H9 (cell line): ENCODE data around the gene LMF2. TPM values are rescaled to one million over a fixed set of nuclear protein-coding genes. Genes with fewer than 3 reads are reported as not detected.
"Not testable (repeated sequence)": the region's sequence is repeated elsewhere in the genome, so short reads cannot be mapped to it uniquely, and the experiment has no call there.

ENCODE experiments used
- DNase-seq: peaks from one replicate; pipeline ENCODE4 v3.0.0-alpha.2; 2017
- H2AFZ ChIP-seq: one replicate; pipeline ENCODE4 v1.6.1; 2013; ENCODE audit warnings: mild to moderate bottlenecking, low read length, control low read depth, moderate library complexity
- H2AK5ac ChIP-seq: 2 replicates; pipeline ENCODE4 v1.6.1; 2013; ENCODE audit warnings: low read length, control low read depth, mixed read lengths; ENCODE audit not compliant: insufficient read length
- H2BK120ac ChIP-seq: one replicate; pipeline ENCODE4 v1.6.1; 2013; ENCODE audit warnings: low read depth, mild to moderate bottlenecking, low read length, control low read depth, inconsistent platforms; ENCODE audit not compliant: poor library complexity, severe bottlenecking
- H2BK12ac ChIP-seq: 2 replicates; pipeline ENCODE4 v1.6.1; 2013; ENCODE audit warnings: low read length, control low read depth, mixed read lengths, low read depth; ENCODE audit not compliant: insufficient read length
- H2BK15ac ChIP-seq: 2 replicates; pipeline ENCODE4 v1.6.1; 2013; ENCODE audit warnings: low read depth, low read length, control low read depth
- H2BK20ac ChIP-seq: one replicate; pipeline ENCODE4 v1.6.1; 2013; ENCODE audit warnings: low read depth, mild to moderate bottlenecking, low read length, control low read depth, inconsistent platforms; ENCODE audit not compliant: poor library complexity, severe bottlenecking
- H2BK5ac ChIP-seq: 2 replicates; pipeline ENCODE4 v1.6.1; 2013; ENCODE audit warnings: low read length, control low read depth, mixed read lengths; ENCODE audit not compliant: insufficient read length
- H3K14ac ChIP-seq: 2 replicates; pipeline ENCODE4 v1.6.1; 2013; ENCODE audit warnings: low read length, control low read depth; ENCODE audit not compliant: insufficient read depth
- H3K18ac ChIP-seq: 2 replicates; pipeline ENCODE4 v1.6.1; 2013; ENCODE audit warnings: low read depth, mild to moderate bottlenecking, mixed read lengths, low read length, control low read depth; ENCODE audit not compliant: insufficient read length
- H3K23ac ChIP-seq: 2 replicates; pipeline ENCODE4 v1.6.1; 2013; ENCODE audit warnings: low read length, control low read depth, mixed read lengths, low read depth; ENCODE audit not compliant: insufficient read length
- H3K23me2 ChIP-seq: 2 replicates; pipeline ENCODE4 v1.6.1; 2013; ENCODE audit warnings: low read depth, mild to moderate bottlenecking, mixed read lengths, low read length, control low read depth; ENCODE audit not compliant: insufficient read length, poor library complexity, severe bottlenecking
- H3K27ac ChIP-seq: 2 replicates; pipeline ENCODE4 v1.5.1; 2013; ENCODE audit warnings: low read length, control low read depth, mixed read lengths, low read depth; ENCODE audit not compliant: insufficient read length
- H3K27me3 ChIP-seq: 2 replicates; pipeline ENCODE4 v1.6.1; 2013; ENCODE audit warnings: low read length, control low read depth, inconsistent platforms; ENCODE audit not compliant: insufficient read depth
- H3K4ac ChIP-seq: 2 replicates; pipeline ENCODE4 v1.6.1; 2013; ENCODE audit warnings: low read depth, mild to moderate bottlenecking, control low read depth, inconsistent platforms, low read length, moderate library complexity
- H3K4me1 ChIP-seq: 2 replicates; pipeline ENCODE4 v1.6.1; 2013; ENCODE audit warnings: low read length, control low read depth, inconsistent platforms; ENCODE audit not compliant: insufficient read depth
- H3K4me2 ChIP-seq: 2 replicates; pipeline ENCODE4 v1.6.1; 2013; ENCODE audit warnings: low read length, control low read depth, mixed read lengths; ENCODE audit not compliant: insufficient read length, insufficient read depth
- H3K56ac ChIP-seq: 2 replicates; pipeline ENCODE4 v1.6.1; 2013; ENCODE audit warnings: low read depth, mild to moderate bottlenecking, mixed read lengths, low read length, control low read depth; ENCODE audit not compliant: insufficient read length
- H3K79me1 ChIP-seq: 2 replicates; pipeline ENCODE4 v1.6.1; 2013; ENCODE audit warnings: low read depth, mild to moderate bottlenecking, moderate library complexity, low read length, control low read depth, inconsistent platforms; ENCODE audit not compliant: insufficient read depth, poor library complexity, severe bottlenecking
- H3K79me2 ChIP-seq: 2 replicates; pipeline ENCODE4 v1.6.1; 2013; ENCODE audit warnings: low read length, control low read depth, inconsistent platforms; ENCODE audit not compliant: insufficient read depth
- H3K9ac ChIP-seq: 2 replicates; pipeline ENCODE4 v1.6.1; 2013; ENCODE audit warnings: low read length, control low read depth, mixed read lengths; ENCODE audit not compliant: insufficient read length; ENCODE audit errors: extremely low read depth
- H3K9me3 ChIP-seq: one replicate; pipeline ENCODE4 v1.6.1; 2013; ENCODE audit warnings: low read depth, low read length, inconsistent platforms; ENCODE audit not compliant: control insufficient read depth
- H3T11ph ChIP-seq: one replicate; pipeline ENCODE4 v1.6.1; 2013; ENCODE audit warnings: mild to moderate bottlenecking, low read length, control low read depth, inconsistent platforms
- H4K20me1 ChIP-seq: one replicate; pipeline ENCODE4 v1.6.1; 2013; ENCODE audit not compliant: control insufficient read depth, insufficient read length, insufficient read depth
- H4K5ac ChIP-seq: 2 replicates; pipeline ENCODE4 v1.6.1; 2013; ENCODE audit warnings: low read depth, mild to moderate bottlenecking, mixed read lengths, low read length, control low read depth; ENCODE audit not compliant: insufficient read length
- H4K8ac ChIP-seq: replicated peaks from 2 replicates; pipeline ENCODE4 v1.6.1; 2013; ENCODE audit warnings: low read length, control low read depth, mixed read lengths, low read depth; ENCODE audit not compliant: insufficient read length
- H4K91ac ChIP-seq: 2 replicates; pipeline ENCODE4 v1.6.1; 2013; ENCODE audit warnings: low read depth, mild to moderate bottlenecking, moderate library complexity, mixed read lengths, low read length, control low read depth; ENCODE audit not compliant: insufficient read length
- H3K27ac Mint-ChIP-seq, 3 experiments: 2 replicates in 2 of 3; 3 replicates in 1 of 3; pipeline ENCODE4 v1.8.0; 2020 to 2021; ENCODE audit warnings: mixed read lengths in 3 of 3, mild to moderate bottlenecking in 1 of 3, moderate library complexity in 1 of 3
- H3K27me3 Mint-ChIP-seq: 2 replicates; pipeline ENCODE4 v1.8.0; 2021; ENCODE audit warnings: low read depth, mild to moderate bottlenecking, moderate library complexity, mixed read lengths
- H3K36me3 Mint-ChIP-seq, 3 experiments: 2 replicates in 2 of 3; 3 replicates in 1 of 3; pipeline ENCODE4 v1.8.0; 2020 to 2021; ENCODE audit warnings: low read depth in 3 of 3, mixed read lengths in 3 of 3; ENCODE audit not compliant: insufficient read depth in 1 of 3
- H3K4me1 Mint-ChIP-seq, 2 experiments: 2 replicates each; pipeline ENCODE4 v1.8.0; 2020; ENCODE audit warnings: mixed read lengths in 2 of 2
- H3K4me3 Mint-ChIP-seq, 2 experiments: 2 replicates in 1 of 2; 3 replicates in 1 of 2; pipeline ENCODE4 v1.8.0; 2020 to 2021; ENCODE audit warnings: mild to moderate bottlenecking in 2 of 2, mixed read lengths in 2 of 2, moderate library complexity in 1 of 2
- H3K9me3 Mint-ChIP-seq, 2 experiments: 2 replicates in 1 of 2; 3 replicates in 1 of 2; pipeline ENCODE4 v1.8.0; 2020; ENCODE audit warnings: mild to moderate bottlenecking in 2 of 2, mixed read lengths in 2 of 2, moderate library complexity in 1 of 2
- CTCF ChIP-seq: fragments of 200-600 bp; sonication (generic); conservative IDR thresholded peaks from 3 replicates; pipeline ENCODE4 v1.8.0; 2021; ENCODE audit warnings: antibody characterized with exemption, mild to moderate bottlenecking
- WGBS: extraction: QIAGEN DNeasy Blood & Tissue Kit; methylation state at CpG from one replicate; pipeline ENCODE4 v1.1.7; 2013; ENCODE audit warnings: missing lambda C conversion rate, low lambda C conversion rate, mixed read lengths; ENCODE audit not compliant: insufficient read length; ENCODE audit errors: extremely low coverage; 5-methylcytosine and 5-hydroxymethylcytosine counted together
- total RNA-seq: library from RNA; stranded (reverse); gene quantifications from 2 replicates; pipeline ENCODE4 v1.2.1, GENCODE V29; 2021

Gene LMF2
- total RNA-seq, 1 experiment from 2014 or later, result 43.6 TPM

GRCh38 chr22:50542416-50542927 is 35.0 kb upstream of the LMF2 start:
- no peak overlapping the region for H4K5ac ChIP-seq
- H3K4me1 Mint-ChIP-seq, result no peaks in the 10 kb centered on the region

GRCh38 chr22:50541667-50542026 is 34.1 kb upstream of the LMF2 start:
- H2AFZ ChIP-seq, H4K20me1 ChIP-seq, H4K5ac ChIP-seq, H2BK15ac ChIP-seq, H3K27ac Mint-ChIP-seq, H3K23me2 ChIP-seq, H2BK12ac ChIP-seq, H3K27me3 ChIP-seq, H4K8ac ChIP-seq, H2BK5ac ChIP-seq, H3K4me2 ChIP-seq, H3K27ac ChIP-seq, H3K23ac ChIP-seq, H3K79me1 ChIP-seq, H3T11ph ChIP-seq, H3K79me2 ChIP-seq, H2BK120ac ChIP-seq, H3K14ac ChIP-seq, H2AK5ac ChIP-seq, H3K4me1 Mint-ChIP-seq, H2BK20ac ChIP-seq, H3K18ac ChIP-seq, H3K56ac ChIP-seq, DNase-seq, H3K9me3 Mint-ChIP-seq, H4K91ac ChIP-seq, H3K9ac ChIP-seq, H3K4me3 Mint-ChIP-seq, H3K36me3 Mint-ChIP-seq, H3K4ac ChIP-seq, H3K9me3 ChIP-seq, H3K4me1 ChIP-seq: not testable (repeated sequence)
- no CpG with 5 or more reads among the region's 5 CpGs for WGBS
- H3K27me3 Mint-ChIP-seq, result peaks cover 69% of the 10 kb centered on the region

More at GRCh38 chr22:50542416-50542927, 35.0 kb upstream of the LMF2 start:
- no peaks in the 10 kb centered on the region for H3K9me3 ChIP-seq
- TF ChIP-seq CTCF, result no peak
- no peak overlapping the region for H4K8ac ChIP-seq
- H3K79me1 ChIP-seq, result no peaks in the 10 kb centered on the region
- no peaks in the 10 kb centered on the region for H3K4me1 ChIP-seq
- no peak overlapping the region; a peak in 1 of 7 replicates for H3K27ac Mint-ChIP-seq
- no peaks in the 10 kb centered on the region for H3K79me2 ChIP-seq
- no peak overlapping the region for H3K4me2 ChIP-seq
- no peak for DNase-seq
- H2BK5ac ChIP-seq, result no peak overlapping the region
- WGBS, result no CpG with 5 or more reads among the region's 19 CpGs
- no peak overlapping the region for H3T11ph ChIP-seq
- no peak overlapping the region for H2AFZ ChIP-seq
- H3K4ac ChIP-seq, result no peak overlapping the region
- H2BK120ac ChIP-seq, result no peak overlapping the region
- no peak overlapping the region for H3K56ac ChIP-seq
- no peak overlapping the region for H3K27ac ChIP-seq
- peaks cover 2% of the 10 kb centered on the region for H3K23me2 ChIP-seq
- no peak overlapping the region for H3K4me3 Mint-ChIP-seq
- H3K9ac ChIP-seq, result no peak overlapping the region
- H3K27me3 ChIP-seq, result no peaks in the 10 kb centered on the region; the same call in 1 of the 2 replicates
- no peaks in the 10 kb centered on the region for H3K36me3 Mint-ChIP-seq
- H2BK12ac ChIP-seq, result no peak overlapping the region
- no peaks in the 10 kb centered on the region for H4K20me1 ChIP-seq
- no peaks in the 10 kb centered on the region; a peak in 1 of 5 replicates for H3K9me3 Mint-ChIP-seq
- peaks cover 62% of the 10 kb centered on the region for H3K27me3 Mint-ChIP-seq
- H3K18ac ChIP-seq, result no peak overlapping the region
- H3K14ac ChIP-seq, result no peak overlapping the region
- H2BK15ac ChIP-seq, result no peak overlapping the region
- H3K23ac ChIP-seq, result no peak overlapping the region
- H2BK20ac ChIP-seq, result no peak overlapping the region
- H2AK5ac ChIP-seq, result no peak overlapping the region
- no peak overlapping the region for H4K91ac ChIP-seq
